ENCODE measurements around the gene EDN2.

DNA sequence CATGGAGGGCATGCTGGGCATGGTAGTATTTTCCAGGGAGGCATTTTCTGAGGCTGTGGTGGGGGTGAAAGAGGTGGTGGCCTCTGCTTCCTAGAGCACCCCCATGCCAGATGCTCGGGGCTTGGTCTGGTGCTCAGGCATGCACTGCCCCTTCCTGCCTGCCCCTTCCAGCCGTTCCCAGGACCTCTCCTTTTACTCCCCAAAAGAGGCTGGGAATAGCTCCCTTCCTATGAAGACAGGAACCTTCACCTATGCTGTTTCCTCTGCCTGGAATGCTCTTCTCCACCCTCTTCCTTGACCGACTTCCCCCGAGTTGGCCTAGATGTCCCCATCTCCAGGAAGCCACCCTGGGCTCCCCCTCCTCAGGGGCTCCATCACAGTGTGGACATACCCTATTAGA, 9.1 kb downstream of the EDN2 start:
- TF ChIP-seq EP300 (IDR thresholded peaks at IDR 0.05): no peak
- TF ChIP-seq, protein P1, sequence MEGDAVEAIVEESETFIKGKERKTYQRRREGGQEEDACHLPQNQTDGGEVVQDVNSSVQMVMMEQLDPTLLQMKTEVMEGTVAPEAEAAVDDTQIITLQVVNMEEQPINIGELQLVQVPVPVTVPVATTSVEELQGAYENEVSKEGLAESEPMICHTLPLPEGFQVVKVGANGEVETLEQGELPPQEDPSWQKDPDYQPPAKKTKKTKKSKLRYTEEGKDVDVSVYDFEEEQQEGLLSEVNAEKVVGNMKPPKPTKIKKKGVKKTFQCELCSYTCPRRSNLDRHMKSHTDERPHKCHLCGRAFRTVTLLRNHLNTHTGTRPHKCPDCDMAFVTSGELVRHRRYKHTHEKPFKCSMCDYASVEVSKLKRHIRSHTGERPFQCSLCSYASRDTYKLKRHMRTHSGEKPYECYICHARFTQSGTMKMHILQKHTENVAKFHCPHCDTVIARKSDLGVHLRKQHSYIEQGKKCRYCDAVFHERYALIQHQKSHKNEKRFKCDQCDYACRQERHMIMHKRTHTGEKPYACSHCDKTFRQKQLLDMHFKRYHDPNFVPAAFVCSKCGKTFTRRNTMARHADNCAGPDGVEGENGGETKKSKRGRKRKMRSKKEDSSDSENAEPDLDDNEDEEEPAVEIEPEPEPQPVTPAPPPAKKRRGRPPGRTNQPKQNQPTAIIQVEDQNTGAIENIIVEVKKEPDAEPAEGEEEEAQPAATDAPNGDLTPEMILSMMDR (IDR thresholded peaks at IDR 0.05): no peak

Data from ovary (tissue), 3 donors.